ENCODE measurements around the gene PHEX. TPM values are rescaled to one million over a fixed set of nuclear protein-coding genes. Genes with fewer than 3 reads are reported as not detected.

PHEX gene
- total RNA-seq, 1 donor from 2014 or later, result 0.26 TPM

GRCh38 chrX:22040184-22040583, 8.1 kb downstream of the PHEX start:
- DNase-seq (ENCODE audit: low spot score), result no peak

- no peak for DNase-seq (ENCODE audit: low spot score)
These were observed 9.9 kb downstream of the PHEX start for GRCh38 chrX:22041907-22042530.

GRCh38 chrX:22043872-22044271, 11.7 kb downstream of the PHEX start:
- DNase-seq (ENCODE audit: low spot score), result no peak

GRCh38 chrX:22047468-22047867, 15.3 kb downstream of the PHEX start:
- DNase-seq (ENCODE audit: low spot score), result no peak

GRCh38 chrX:22053481-22053880, 21.4 kb downstream of the PHEX start:
- DNase-seq (ENCODE audit: low spot score), result no peak

- DNase-seq (ENCODE audit: low spot score), result no peak
These were observed 24.1 kb downstream of the PHEX start for GRCh38 chrX:22056235-22056634.

- DNase-seq (ENCODE audit: low spot score), result no peak
These were observed 25.5 kb downstream of the PHEX start for GRCh38 chrX:22057667-22058066.

- DNase-seq (ENCODE audit: low spot score), result no peak
These were observed 27.6 kb downstream of the PHEX start for GRCh38 chrX:22059775-22060174.

- no peak for DNase-seq (ENCODE audit: low spot score)
These were observed 28.5 kb downstream of the PHEX start for GRCh38 chrX:22060415-22061280.

- DNase-seq (ENCODE audit: low spot score), result no peak
These were observed 31.2 kb downstream of the PHEX start for GRCh38 chrX:22063284-22063683.

- no peak for DNase-seq (ENCODE audit: low spot score)
These were observed 37.5 kb downstream of the PHEX start for GRCh38 chrX:22069586-22069985.

GRCh38 chrX:22073928-22074327, 41.8 kb downstream of the PHEX start:
- no peak for DNase-seq (ENCODE audit: low spot score)

- no peak for DNase-seq (ENCODE audit: low spot score)
These were observed 46.0 kb downstream of the PHEX start for GRCh38 chrX:22078117-22078516.

GRCh38 chrX:22081475-22082092, 49.5 kb downstream of the PHEX start:
- DNase-seq (ENCODE audit: low spot score), result peak; percentile 55

GRCh38 chrX:22086003-22086402, 53.9 kb downstream of the PHEX start:
- no peak for DNase-seq (ENCODE audit: low spot score)

GRCh38 chrX:22087011-22087557, 55.0 kb downstream of the PHEX start:
- DNase-seq (ENCODE audit: low spot score), result no peak

- no peak for DNase-seq (ENCODE audit: low spot score)
These were observed 56.2 kb downstream of the PHEX start for GRCh38 chrX:22088326-22088725.

- no peak for DNase-seq (ENCODE audit: low spot score)
These were observed 58.1 kb downstream of the PHEX start for GRCh38 chrX:22090181-22090580.

- no peak for DNase-seq (ENCODE audit: low spot score)
These were observed 61.4 kb downstream of the PHEX start for GRCh38 chrX:22093550-22093949.

GRCh38 chrX:22095286-22095685, 63.2 kb downstream of the PHEX start:
- DNase-seq (ENCODE audit: low spot score), result no peak

GRCh38 chrX:22095856-22096255, 63.7 kb downstream of the PHEX start:
- DNase-seq (ENCODE audit: low spot score), result no peak

- DNase-seq (ENCODE audit: low spot score), result no peak
These were observed 65.0 kb downstream of the PHEX start for GRCh38 chrX:22097012-22097694.
